ENCODE data around the gene PRR29.
"Not testable (repeated sequence)": the region's sequence is repeated elsewhere in the genome, so short reads cannot be mapped to it uniquely, and the experiment has no call there.

PRR29 gene

GRCh38 chr17:64016974-64017373, 18.8 kb downstream of the PRR29 start:
- no peak for DNase-seq

GRCh38 chr17:64017381-64017980, 19.3 kb downstream of the PRR29 start:
- peak; percentile 19 to 40 for DNase-seq

GRCh38 chr17:64019551-64019961, 21.4 kb downstream of the PRR29 start:
- DNase-seq: not testable (repeated sequence)

DNA sequence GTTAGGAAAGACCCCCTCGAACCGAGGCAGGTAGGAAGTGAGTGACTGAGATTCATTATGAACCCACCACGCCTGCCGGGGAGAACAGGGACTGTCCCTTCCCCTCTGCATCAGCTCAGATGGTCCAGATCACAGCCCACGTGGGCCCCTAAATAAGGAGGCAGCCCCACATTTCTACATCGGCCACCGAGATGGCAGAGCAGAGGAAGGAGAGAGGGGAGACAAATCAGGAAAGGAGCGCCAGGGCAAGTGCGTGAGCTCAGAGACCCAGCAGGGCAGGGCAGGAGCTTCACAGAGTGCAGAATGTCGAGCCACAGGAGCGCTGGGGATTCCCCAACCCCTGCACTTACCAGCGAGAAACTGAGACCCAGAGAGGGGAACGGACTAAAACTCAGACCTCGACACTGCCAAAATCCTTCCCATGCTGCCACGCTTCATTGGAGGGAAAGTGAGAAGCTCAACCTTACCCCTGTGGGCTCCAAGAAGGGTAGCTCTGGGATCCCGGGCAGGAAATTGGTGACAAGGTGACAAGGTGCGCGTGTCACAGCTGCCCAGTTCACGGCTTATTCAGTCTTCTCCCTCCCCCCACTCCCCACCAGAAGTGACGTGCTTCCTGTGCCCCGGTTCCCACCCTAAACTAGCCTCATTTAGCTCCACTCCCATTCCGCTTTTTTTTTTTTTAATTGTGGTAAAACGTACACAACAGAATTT, 22.1 kb downstream of the PRR29 start, which contains the start of gene ICAM2:
Gene ICAM2, minus strand, starts transcription at position 578 of the 711 bp plus-strand sequence. CDS start 13,942 bp downstream, outside the sequence.
- DNase-seq: peak; percentile 61 to 78

DNA sequence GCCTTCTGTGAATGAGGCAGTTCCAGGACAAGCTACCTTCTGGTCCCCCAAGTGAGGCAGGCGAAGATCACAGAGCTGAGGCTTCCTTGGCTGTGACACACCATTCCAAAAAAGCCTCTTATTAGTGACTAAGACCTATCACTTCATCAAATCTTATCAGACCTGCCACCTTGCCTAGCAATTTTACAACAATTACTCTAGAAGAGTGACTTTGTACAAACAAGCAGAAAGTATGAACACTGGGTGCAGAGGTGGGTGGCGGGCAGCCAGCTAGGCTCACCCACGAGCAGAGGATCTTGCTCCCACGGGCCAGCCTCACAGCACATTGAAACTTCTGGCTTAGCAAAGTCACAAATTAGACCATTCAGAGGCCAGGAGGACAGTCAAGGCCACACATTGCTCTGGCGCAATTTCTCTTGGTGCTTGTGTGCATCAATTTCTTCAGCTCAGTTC, 24.5 kb downstream of the PRR29 start:
- no peak for DNase-seq

- DNase-seq: no peak
Observed at GRCh38 chr17:64024215-64024654, 26.1 kb downstream of the PRR29 start.

DNA sequence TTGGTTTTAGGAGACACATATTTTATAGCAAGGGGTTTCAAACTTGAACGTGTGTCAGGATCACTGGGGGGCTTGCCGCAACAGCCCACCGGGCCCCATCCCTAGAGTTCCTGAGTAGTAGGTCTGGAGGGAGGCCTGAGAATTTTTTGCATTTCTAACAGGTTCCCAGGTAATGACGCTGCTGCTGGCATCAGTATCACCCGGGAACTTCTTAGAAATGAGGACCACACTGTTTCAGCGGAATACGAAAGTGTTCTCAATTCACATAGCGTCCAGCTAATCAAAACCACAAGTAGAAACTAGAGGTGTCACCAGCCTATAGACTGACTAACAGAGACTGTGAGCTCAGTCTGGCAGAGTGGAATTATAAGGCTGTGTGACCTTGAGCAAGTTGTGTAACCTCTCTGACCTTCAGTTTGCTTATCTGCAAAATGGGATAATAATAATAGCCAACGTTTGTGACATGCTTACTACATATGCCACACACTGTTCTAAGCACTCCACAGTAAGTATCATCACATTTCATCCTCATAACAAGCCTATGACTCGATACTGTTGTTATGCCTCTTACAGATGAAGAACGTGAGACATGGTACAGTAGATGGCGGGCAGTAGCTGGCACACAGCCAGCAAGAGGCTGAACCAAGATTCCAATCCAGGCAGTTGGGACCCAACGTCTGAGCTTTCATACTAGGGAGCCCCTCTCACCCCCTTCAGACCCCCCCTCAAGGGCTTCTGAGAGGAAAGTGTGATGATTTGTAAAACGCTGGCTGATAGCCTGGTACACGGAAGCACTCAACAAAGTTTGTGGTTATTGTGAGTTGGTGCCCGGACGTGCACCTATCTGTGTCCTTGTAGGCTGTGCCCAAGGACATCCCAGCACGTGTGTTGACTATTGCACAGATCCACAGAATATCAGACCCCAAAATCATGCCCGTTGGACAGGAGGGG, 26.9 kb downstream of the PRR29 start:
- no peak for DNase-seq

DNA sequence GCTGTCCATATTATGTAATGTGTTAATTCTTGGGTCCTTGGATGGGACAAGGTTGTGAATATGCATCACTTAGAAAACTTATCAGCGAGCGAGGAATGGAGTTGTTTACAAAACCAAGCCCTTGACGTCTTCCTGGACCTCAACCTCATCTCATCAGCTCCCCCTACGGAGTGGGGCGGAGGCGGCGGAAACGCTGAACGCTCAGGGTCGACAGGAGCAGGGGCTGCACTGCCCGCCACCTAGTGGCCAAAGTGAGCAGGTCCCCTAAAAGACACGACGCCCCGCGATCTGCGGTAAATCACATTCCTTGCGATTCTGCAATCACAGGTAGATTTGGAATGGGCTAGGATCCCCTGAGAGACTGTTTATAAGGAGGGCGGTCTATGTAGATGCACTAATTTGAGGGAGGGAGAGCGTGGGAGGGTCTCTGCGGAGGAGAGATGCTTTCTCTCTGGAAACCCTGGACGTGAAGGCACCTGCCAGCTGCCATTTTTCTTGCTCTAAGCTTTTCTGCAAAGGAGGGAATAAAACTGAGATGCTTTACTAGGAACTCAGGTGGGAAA, 27.7 kb downstream of the PRR29 start:
- DNase-seq: peak; percentile 95 to 96

GRCh38 chr17:64028874-64029464, 30.8 kb downstream of the PRR29 start:
- DNase-seq: peak; percentile 66 to 77

GRCh38 chr17:64032081-64032480, 33.9 kb downstream of the PRR29 start:
- no peak for DNase-seq

GRCh38 chr17:64036198-64036922, 38.2 kb downstream of the PRR29 start:
- no peak for DNase-seq

- DNase-seq: no peak
Observed at GRCh38 chr17:64037180-64037579, 39.0 kb downstream of the PRR29 start.

GRCh38 chr17:64037802-64038201, 39.7 kb downstream of the PRR29 start:
- DNase-seq: no peak

DNA sequence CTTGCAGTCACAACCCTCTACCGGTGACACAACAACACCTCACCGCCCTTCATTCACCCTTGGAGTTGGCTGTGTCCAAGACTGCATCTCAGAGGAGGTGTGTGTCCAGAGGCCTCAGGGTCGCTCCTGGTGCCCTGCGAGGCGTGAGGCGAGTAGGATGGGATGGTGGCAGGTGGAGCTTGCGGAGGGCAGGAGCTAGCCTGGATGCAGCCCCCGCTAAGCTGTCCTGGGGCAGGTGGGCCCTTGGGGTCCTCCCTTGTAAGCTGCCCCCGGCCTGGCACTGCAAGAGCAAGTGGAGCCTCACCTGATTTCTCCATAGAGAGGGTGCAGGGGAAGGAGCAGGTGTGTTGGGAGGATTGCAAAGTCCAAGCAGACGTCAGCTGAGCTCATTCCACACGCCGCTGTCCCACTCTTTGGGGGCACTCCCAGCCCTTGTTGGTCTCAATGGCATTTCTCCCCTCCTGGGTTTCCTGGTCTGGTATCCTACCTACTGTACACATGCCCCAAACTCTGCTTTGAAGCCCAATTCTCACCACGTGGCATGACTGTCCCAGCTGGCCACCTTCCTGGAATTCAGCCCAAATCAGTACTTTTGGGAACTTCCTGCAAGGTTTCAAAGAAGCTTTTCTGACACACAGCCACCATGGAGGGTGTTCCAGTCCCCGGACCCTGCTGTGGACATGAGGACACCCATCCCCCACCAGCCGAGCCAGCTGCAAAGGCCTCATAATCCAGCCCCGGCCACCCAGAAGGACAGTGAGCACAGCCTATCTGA, 40.4 kb downstream of the PRR29 start:
- DNase-seq: no peak

GRCh38 chr17:64039106-64039400, 40.9 kb downstream of the PRR29 start:
- no peak for DNase-seq

- no peak for DNase-seq
Observed at GRCh38 chr17:64040206-64040605, 42.1 kb downstream of the PRR29 start.

GRCh38 chr17:64041912-64042311, 43.8 kb downstream of the PRR29 start:
- DNase-seq: no peak

DNA sequence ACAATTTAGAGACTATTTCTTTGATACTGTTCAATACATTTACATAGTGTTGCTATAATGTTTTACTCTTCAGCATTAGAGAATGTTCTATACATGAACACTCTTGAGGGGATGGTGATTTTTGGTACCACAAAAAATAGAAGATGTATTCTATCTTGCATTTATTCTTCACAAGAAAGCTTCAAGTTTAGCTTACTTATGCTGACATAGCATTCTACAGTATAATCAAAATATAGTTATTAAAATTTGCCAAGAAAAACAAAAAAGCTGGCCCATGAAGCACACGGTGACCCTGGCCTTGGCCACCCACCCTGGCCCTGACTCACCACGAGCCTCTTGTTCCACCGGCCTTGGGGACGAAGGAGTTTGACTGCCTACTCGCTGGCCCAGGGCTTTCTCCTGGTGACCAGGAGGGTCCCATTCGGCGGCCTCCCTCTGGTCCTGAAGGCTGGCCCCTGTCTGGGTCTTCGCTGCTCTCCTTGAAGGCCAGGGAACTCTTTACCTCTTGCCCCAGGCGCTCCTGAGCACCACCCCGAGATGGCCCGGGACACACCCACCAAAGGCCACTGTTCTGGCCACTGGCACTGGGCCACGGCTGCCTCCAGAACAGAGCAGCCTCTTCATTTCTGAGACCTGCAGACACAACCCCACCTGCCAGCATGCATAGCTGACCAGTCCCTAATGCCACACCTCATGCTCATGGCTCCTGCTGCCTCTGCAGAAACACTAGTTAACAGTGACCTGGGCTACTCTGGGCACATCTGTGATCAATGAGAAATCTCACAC, 44.7 kb downstream of the PRR29 start:
- no peak for DNase-seq

- DNase-seq: no peak
Observed at GRCh38 chr17:64045176-64045575, 47.0 kb downstream of the PRR29 start.

DNA sequence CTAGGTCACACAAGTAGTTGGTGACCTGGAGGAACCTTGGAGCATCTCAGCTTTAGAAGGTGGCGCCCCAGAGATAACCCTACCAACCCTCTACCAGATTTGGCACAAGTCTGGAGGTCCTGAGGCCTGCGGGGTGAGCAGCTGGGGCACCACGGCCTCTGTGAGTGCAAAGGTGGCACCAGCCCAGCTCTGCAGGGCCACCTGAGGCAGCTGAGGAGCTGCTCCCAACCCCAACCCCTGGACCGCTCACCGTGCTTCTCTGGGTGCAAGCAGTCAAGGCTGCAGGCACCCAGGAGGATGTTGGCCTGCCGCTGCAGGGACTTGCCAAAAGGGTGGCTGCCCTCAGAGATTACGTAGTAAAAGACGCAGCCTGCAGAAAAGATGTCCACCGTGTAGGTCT, 50.7 kb downstream of the PRR29 start:
- DNase-seq: no peak
